GM21515 (cell line): ENCODE measurements around the gene CHRNA3.

Experiments used
- ATAC-seq: cut with Tn5 transposase; IDR thresholded peaks from one replicate; pipeline ENCODE4 v1.9.1; 2021; ENCODE audit not compliant: unreplicated experiment

The CHRNA3 gene

DNA sequence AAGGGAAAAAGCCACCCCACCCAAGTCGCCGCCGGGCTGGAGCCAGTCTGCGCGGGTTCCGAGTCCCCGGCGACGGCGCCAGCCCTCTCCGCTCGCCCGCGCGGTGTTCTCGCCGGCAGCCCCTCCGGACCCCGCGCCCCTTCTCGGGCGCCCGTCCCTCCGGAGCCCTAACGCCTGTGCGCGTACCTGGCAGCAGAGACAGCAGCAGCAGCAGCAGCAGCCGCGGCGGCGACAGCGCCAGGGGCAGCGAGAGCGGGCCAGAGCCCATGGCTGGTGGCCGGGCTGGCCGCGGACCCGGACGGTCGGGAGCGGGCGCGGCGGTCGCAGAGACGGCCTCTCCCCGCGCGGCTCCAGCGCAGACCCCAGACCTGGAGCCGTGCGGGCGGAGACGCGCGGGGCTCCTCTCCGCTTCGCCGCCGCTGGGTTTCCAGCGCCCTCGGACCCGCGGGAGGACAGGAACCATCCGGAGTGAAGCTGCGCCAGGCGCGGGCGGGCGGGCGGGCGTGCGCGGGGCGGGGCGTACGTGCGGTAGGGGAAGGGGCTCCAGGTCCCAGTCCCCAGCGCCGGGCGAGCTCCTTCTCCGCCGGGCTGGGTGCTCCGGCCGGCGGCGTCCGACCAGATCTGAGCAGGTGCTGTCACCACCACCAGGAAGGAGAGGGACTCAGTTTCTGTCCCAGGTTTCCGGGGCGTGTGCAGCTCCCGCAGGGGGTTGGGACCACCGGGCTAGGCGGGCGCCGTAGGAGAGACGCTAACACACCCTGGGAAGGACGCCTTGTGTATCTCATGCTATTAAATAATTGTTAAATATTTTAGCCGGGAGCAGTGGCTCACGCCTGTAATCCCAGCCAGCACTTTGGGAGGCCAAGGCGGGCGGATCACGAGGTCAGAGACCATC lies at the start of gene CHRNA3:
Gene CHRNA3, minus strand, starts transcription at position 470 of the 895 bp plus-strand sequence. Its CDS starts 202 bp downstream, at position 268.
- no peak for ATAC-seq

DNA sequence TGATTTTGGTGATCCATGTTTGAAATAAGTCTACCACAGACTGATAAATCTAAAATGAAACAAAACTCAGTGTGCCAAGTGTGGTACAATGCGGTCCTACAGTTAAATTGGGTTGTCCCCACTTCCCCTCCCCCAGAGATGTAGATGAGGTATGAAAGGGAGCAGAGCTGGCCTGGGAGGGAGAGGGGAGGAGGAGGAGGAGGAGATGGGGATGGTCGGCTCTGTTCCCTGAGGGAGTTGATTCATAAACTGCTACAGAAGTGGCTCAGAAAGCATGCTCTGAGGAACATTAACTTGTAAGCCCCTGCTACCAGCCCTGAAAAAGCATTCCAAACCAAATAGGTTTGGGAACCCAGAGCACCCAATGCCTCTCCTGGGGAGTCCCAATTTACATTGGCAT lies 48.2 kb upstream of the CHRNA3 start:
- no peak for ATAC-seq

DNA sequence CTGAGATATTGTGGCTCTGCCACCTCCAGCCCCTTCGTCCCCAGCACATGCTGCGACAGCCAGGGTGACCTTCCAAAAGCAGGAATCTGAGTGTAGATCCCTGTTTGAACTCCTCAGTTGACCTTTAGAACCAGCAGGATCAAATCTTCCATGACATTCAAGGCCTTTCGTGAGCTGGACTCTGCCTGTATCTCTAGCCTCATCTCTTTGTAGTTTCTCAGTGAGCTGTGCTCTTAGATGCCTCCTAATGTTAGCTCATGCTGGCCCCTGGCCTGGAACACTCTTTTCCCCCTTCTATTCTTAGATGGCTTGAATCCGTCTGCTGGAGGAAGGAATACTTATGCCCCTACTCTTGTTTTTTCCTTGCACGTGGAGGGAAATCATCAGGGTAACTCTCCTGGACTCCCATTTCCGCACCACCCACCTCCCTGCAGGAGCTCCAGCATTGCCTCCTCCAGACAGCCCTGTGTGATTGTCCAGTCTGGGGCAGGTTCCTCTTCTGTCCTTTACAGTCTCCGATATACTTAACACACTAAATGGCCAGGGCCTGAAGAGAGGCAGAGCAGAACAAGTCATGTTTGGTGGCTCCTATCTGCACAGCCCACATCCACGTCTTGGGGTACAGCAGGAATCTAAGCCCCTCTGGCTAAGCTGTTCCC lies 46.9 kb upstream of the CHRNA3 start:
- no peak for ATAC-seq

DNA sequence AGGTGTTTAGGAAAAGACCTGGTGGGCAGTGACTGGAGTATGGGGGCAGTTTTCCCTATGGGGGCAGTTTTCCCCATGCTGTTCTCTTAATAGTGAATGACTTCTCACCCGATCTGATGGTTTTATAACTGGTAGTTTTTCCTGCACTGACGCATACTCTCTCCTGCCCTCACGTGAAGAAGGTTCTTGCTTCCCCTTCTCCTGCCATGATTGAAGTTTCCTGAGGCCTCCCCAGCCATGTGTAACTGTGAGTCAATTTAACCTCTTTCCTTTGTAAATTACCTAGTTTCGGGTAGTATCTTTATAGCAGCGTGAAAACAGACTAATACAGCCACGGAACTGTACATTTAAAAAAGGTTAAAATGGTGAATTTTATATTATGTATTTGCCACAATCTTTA lies 45.2 kb upstream of the CHRNA3 start:
- no peak for ATAC-seq

DNA sequence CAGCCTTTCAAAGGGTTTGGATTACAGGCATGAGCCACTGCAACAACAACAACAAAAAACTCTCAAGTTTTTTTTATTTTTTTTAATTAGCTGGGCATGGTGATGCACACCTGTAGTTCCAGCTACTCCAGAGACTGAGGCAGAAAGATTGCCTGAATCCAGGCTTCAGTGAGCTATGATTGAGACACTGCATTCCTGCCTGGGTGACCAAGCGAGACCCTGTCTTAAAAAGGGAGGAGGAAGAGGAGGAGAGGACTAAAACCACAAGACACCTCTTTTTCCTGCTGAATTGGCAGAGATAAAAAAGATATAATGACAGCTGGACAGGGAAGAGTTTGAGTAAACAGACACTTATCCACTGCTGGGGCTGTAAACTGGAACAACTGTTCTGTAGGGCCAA lies 42.9 kb upstream of the CHRNA3 start:
- ATAC-seq = no peak

DNA sequence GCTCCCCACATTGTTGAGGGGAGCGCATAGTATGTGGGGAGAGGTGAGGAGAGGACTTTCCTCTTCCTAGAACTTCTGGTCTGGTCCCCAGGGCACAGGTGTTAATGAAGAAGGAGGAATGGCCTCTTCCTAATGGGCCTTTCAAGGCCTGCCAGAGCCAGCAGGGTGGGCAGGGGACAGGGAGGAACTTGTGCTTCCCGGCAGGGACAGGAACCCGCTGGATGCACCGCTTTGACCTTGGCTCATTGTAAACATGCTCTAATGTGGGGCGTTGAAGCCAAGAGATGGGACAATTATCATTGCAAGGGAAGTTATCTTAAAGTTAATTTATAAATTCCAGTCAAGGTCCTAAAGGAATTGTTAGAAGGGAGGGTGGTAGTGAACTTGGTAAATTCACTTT lies 41.2 kb upstream of the CHRNA3 start:
- no peak for ATAC-seq

DNA sequence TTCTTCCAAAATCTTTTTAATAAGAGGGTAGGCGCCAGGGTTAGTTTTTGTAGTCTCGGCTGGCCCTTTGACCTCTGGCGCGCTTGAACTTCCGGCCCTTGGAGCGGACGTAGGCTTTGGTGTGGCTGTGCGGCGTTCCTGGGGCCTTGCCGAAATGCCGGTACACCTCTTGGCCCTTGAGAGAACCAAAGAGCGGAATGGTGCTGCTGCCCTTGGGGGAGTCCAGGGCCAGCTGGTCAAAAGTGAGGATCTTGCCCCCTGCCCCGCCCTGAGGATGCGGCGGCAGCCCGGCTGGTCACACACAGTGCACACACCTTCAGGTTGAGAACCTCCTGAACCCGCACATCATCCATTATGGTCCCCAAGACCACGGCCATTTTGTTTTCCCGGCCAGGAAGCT lies 40.2 kb upstream of the CHRNA3 start:
- ATAC-seq = no peak

DNA sequence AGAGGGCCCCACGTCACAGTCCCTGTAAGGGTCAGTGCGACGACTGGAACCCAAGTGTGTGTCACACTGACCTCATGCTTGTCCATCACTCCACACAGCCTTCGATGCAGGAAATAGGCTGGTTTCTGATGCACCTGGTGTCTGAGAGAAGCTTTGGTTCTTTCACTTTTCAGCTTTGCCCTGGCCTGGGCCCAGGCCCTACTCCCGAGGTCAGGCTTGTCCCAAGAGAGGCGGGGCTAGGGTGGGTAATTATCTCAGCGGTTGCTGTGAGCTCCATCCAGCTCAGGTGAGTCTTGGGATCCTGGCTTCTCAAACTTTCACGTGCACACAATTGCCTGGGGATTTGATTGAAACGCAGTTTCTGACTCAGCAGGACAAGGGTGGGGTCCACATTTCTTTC lies 39.8 kb upstream of the CHRNA3 start:
- no peak for ATAC-seq

DNA sequence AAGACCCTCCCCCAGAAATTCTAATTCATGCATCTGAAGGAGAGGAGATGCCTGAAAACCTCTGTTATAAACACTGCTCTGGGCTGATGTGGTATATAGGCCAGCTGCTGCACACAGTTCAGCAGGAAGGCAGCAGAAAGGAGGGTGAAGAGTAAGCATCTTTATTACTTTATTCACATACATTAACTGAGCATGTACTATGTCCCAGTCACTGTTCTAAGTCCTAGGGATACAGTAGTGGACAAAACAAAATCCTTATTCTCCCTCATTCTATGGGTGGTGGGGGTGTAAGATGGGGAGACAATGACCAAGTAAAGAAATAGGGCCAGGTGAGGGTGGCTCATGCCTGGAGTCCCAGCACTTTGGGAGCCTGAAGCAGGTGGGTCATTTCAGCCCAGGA lies 38.0 kb upstream of the CHRNA3 start:
- ATAC-seq = no peak

DNA sequence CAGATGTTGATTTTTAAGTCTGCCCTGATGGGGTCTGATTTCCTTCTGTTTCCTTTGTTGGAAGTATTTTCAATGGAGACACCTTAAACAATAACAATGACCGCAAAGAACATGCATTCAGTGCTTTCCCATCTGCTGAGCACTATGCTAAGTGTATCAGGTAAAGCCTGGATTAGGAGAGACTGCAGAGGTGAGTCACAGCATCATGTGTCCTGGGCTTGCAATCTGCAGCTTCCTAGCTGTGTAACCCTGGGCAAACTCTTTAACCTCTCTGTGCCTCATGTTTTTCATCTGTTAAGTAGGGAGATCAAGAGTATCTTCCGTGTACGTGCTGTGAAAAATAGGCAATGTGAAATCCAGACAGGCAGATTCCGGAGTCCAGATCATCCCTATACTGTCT lies 33.5 kb upstream of the CHRNA3 start:
- no peak for ATAC-seq

DNA sequence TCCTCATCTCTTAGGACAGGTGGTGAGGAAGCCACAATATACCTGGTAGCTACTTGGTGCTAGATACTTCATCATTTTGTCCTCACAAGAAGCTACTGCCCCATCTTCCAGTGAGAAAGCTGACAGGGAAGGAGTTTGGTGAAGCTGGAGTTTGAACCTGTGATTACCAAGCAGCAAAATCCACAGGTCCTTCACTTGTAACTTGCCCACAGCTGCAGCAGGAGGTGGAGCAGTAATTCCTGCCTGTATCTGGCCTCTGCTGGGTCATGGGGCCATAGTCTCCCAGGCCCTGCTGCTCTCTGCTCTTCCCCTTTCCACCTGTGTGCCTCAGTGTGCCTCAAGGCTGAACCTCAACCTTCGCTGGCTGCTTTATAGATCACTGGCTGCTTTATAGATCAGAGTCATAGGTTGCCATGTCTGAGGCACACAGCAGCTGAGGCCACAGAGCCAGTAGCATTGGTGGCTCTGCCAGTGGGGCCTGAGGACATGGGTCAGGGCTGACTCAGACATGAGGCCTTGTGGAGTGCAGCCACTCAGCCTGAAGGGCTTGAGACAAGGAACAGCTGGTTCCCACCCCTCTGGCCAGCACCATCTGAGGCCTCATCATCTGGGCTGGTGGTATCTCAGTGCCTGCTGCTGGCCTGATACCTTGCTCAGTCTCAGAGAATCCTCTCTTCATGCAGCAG lies 31.3 kb upstream of the CHRNA3 start:
- ATAC-seq = no peak

DNA sequence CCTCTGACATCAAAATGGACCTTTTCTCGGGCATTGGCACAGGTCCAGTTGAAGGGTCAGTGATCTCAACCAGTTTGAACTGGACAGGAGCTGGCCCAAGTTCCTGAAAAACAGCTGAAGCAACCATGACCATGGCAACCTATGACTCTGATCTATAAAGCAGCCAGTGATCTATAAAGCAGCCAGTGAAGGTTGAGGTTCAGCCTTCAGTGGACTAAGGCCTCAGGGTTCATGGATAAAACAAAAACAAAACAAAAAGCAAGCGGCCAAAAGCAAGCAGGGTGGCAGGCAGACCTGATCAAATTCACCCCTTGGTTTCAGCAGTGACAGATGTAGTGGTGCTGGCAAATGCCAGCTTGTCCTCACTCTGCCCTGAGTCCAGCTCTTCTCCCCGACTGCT lies 30.2 kb upstream of the CHRNA3 start:
- ATAC-seq = no peak

DNA sequence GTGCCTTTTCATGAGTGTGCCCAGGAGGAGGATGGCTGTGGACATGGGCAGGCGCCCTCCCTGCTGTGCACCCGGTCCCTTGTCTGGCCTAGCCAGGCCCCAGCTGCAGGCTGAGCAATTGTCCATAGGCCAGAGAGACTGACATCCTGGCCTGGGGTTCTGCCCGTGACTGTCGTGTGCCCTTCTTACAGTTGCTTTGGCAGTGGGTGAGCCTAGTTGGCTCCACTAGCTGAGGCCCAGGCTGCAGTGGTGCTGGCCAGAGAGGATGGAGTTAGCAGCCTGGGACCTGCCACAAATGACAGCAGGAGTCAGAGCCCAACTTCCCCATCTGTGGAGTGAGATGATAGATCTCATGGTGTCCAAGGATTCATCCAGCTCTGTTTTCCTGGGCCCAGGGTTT lies 29.2 kb upstream of the CHRNA3 start:
- ATAC-seq = no peak

DNA sequence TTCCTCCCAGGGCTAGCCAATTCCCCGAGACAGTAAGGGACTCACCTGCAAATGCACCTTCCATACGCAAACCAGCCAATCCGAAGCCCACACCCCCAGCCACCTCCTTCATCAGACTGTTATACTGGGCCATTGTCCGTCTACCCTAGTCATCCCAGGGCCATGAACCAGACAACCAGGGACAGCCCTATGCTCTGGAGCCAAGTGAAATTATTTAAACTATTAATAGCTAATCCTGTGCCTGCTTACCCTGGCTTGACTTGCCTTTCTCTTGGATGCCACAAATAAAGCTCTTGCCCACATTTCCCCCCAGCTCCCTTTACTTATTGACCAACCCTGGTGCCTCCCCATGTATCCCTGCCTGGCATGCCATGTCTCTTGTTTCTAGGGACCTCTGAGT lies 24.2 kb upstream of the CHRNA3 start:
- ATAC-seq = no peak

DNA sequence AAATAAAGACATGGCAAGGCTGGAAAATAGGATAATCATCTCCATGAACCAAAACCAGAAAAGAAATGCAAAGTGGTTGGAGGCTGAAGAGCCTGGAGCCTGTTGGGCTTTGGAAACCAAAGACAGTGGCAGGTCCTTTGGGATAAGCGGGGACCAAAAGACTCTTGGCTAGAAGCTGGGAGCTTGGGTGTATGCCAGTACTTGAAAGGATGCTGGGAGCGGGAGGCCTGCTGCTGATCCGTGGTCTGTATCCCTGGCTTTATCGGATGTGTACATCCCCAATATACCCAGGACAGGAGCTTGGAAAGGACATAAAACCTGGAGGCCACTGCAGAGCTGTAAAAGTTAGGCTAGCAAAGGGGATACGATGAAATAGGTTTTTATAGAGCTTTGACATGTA lies 21.5 kb upstream of the CHRNA3 start:
- ATAC-seq = no peak

DNA sequence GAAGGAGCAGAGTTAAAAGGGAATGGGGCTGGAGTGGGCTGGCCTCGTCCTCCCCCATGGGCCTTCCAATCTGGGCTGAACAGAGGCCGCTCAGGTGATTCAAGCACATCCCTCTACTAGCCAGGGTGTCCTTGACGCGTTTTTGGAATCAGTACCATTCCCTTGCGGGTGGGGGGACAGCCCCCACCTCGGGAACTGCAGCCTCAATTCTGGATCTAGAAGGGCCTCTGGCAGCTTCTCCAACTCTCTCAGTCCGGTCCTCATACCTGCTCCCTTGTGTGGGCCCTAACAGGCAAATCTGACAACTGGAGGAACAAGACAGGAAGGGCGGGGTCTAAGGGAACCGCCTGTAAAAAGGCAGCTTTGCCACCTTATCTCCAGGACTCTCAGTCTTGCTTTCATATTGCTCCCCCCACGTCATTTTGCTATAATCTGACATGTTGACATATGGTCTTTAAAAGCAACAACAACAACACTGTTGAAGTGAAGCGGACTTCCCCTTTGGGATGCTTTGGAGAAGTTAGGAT lies 21.0 kb upstream of the CHRNA3 start:
- no peak for ATAC-seq

DNA sequence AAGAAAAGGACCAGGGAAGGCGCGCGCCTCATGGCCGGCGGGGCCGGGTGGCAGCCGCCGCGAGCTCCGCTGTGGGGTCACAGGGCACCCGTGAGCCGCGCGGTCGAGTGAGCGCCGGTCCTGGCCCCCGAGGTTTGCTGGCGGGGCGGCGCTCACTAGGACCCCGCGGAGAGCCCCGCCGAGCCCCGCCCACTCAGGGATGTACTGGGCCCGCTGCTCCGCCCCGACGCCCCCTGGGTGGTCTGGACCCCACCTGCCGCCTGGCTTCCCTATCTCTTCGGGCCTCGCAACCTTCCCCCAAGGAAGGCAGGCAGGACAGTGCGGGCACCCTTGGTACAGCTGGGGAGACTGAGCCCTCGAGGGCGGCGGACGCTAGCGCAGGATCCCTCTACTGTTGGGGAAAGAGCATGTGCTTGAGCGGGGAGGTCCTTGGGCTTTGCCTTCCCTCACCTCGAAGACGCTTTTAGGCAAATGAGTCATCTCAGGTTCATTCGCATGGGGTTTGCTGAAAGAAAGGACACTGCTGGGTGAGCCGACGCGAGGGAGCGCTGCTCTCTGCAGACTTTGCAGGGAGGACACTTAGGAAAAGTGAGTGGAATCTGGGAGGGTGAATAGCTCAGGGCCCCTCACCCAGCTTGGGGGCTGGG lies 20.4 kb upstream of the CHRNA3 start, which contains the start of gene CHRNB4:
Gene CHRNB4, minus strand, starts transcription at position 109 of the 647 bp plus-strand sequence. Its CDS starts 77 bp downstream, at position 32.
- no peak for ATAC-seq

DNA sequence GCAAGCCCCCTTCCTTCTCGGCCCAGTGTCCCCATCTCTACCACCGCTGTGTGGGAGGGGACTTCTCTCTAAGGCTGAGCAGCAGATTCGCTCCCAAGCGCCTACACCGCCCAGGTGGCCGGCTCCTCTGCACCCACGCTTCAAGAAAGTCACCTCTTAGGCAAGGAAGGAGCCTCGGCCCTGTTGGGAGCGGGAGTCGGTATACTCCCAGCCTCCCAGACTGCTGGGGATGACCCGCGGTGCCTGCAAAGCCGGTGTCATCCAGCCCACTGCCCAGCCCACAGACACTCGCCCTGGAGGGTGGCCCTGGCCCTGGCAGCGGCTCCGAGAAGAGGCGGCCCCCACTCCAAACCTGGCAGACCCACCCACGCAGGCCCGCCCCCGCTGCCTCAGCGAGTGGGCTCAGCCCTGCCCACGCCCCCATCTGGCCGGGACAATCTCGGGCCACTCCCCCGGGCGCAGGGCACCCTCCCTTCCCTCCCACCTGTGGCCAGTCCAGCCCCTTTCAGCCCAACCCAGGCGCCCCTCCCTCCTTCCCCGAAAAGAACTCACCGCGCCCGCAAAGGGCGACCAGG lies 19.8 kb upstream of the CHRNA3 start:
- no peak for ATAC-seq

DNA sequence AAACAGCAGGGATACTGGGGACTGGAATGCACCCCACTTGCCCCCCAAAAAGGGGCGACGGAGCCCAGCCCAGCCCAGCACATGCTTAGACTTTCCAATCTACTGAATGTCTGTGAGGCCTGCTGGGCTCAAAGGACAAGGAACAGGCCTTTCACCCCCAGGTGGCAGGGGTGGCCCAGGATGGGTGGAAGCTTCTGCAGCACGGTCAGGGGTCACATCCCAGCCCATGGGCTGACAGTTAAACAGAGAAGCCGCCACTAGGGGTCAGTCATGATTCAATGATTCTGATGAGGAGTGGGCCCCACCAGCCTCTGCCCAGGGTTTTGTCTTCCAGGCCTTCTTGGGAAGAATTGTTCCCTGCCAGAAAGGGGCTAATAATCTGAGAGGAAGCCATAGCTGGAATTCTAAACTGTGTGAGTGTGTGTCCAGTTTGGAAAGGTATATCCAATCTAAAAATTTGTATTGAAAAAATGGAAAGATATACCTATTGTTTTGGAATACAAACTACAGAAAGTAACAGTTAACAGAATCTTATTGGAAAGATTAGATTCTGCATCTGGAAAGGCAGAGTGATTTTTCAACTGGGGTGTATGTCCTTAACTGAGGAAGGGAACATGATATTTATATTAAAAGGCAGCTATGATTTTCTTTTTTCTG lies 18.0 kb upstream of the CHRNA3 start:
- ATAC-seq = no peak

DNA sequence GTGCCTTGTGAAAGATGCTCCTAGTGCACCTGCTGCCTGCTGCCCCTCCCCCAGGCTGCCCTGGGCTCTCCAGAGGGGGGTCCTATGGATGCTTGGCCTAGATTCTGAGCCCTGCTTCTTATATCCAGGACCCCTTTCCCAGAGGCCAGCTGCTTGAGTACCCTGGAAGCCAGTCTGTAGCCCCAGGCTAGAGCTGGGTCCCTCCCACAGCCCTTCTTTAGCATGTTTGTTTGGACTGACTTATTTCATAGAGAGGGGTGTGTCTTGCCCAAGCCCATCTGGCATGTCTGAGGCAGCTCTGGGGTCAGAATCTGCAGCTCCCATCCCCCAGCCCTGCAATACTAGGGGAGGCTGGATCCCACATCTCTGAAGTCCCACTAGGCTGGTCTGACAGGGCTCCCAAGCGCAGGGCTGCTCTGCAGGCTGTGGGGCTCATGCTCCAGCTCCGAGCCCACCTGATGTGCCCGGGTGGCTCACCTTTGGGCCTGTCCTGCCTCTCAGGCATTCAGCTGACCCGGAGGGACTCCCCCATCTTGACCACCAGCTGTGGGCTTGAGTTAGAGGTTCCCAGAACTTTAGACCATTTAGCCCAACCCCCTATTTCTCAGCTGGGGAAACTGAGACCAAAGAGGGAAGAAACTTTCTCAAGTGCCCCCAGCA lies 17.1 kb upstream of the CHRNA3 start:
- no peak for ATAC-seq
